Measurements from ENCODE around the gene ATL1.

- no peak for TF ChIP-seq CTCF (conservative IDR thresholded peaks at IDR 0.05; ENCODE audit: low read depth, low read length)
- TF ChIP-seq MXI1 (IDR thresholded peaks at IDR 0.05; ENCODE audit: borderline replicate concordance, low read depth, low read length) = no peak
- no peak for TF ChIP-seq POLR2A (IDR thresholded peaks at IDR 0.05; ENCODE audit: low read depth, low read length)
- no peak for TF ChIP-seq USF2 (IDR thresholded peaks at IDR 0.05; ENCODE audit: low read depth, low read length)
- no peak for TF ChIP-seq RCOR1 (IDR thresholded peaks at IDR 0.05; ENCODE audit: insufficient replicate concordance, low read length)
- TF ChIP-seq ELK1 (IDR thresholded peaks at IDR 0.05; ENCODE audit: borderline replicate concordance, low read depth, low read length) = no peak
- no peak for TF ChIP-seq MAZ (IDR thresholded peaks at IDR 0.05; ENCODE audit: borderline replicate concordance, low read depth, low read length)
- TF ChIP-seq RFX5 (IDR thresholded peaks at IDR 0.05; ENCODE audit: low read depth, low read length) = no peak
- TF ChIP-seq RAD21 (IDR thresholded peaks at IDR 0.05; ENCODE audit: low read length) = no peak
Observed at GRCh38 chr14:50657753-50658152, 97.8 kb downstream of the ATL1 start.

All from IMR-90 (cell line).